OCI-M2 (cell line): ENCODE data around the gene TF.
"Not testable (repeated sequence)": the region's sequence is repeated elsewhere in the genome, so short reads cannot be mapped to it uniquely, and the experiment has no call there.

ENCODE experiments used
- DNase-seq: peaks from one replicate; lab custom pipeline; 2025; ENCODE audit not compliant: unreplicated experiment; lab: John Stamatoyannopoulos, UW

The TF gene

DNA sequence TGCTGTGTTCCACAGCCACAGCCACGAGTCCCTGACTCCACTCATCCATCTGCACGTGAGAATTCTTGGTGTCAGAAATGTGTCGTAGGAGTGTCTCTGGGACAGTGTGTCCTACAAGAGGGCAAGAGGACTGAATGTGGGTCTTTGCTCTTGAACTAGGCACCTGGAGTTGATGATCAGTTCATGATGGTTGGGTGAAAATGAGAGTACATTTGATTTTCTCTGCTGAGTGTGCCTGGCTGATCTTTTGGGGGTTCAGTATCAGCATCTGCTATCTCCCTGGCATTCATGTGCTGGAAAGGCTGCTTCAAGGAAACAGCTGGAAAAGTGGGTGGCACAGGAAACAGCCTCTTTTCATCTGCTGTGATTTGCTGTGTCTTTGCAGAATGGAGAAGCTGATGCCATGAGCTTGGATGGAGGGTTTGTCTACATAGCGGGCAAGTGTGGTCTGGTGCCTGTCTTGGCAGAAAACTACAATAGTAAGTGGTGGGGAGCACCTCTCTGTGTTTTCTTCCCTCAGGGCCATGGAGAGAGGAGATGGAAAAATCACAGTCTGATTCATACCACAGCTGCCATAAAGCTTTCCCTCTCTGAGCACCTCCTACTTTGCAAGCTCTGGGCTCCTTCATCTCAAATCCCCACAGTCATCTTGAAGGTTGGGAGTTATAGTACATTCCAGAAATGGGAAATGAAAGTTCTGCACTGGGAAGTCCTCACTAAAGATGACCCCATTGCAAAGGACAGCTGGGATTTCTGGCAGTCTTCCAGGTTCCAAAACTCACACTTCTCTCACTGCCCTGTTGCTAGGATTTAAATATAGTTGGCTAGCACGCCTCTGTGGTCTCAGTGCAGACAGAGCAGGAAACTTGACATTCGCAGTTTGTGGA is 17.8 kb downstream of the TF start:
- DNase-seq = no peak

DNA sequence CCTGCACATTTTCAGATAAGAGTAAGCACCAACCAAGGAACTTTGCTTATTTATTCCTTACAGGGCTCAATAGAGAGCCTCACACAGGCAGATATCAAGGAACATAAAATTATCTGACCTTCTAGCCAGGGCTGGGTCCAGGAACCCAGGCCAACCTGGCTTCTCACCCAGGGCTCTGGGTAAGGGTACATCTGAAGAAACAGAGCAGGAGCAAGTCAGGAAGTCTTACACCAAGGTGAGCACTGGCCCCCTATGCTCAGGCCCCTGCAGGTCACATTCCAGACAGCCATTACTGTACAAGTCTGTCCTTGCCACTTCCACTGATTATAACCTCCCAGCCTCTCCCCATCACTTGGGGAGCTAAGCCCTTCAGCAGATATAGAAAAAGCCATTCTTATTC is 19.1 kb downstream of the TF start:
- DNase-seq = no peak

DNA sequence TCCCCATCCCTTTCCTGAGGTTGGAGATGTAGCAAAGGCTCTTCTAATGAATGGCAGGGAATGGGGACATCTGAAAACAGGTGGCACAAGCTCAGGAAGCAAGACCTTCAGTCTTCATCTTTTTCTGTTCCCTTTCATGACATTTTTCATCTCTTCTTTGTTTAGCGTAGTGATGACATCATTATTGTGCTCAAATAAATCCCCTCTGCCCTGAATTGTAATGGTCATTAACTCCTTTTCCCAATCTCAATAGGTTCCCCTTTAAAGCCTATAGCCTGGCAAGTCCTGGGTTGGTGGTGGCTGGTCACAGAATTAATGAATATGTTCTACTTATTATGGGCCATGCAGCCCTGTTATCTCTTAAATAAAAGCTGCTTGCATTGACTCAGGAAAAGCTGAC is 21.4 kb downstream of the TF start:
- no peak for DNase-seq

DNA sequence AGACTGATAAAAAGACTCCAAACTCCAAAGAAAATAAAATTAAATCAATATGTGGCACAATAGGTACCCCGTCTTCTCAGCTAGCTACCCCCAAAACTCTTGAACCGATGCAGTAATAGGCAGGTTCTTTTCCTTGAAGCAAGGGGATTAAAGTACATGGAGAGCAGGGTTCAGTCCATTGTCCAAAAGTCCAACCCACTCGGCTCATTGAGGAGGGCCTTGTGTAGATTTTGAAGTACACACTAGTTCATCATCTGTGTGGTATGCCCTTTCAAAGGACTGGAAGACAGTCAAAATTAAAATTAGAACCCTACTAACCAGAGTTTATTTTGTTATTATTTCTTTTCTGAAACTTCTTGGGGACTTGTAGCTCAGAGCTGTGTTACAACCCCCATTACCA is 23.3 kb downstream of the TF start:
- no peak for DNase-seq

DNA sequence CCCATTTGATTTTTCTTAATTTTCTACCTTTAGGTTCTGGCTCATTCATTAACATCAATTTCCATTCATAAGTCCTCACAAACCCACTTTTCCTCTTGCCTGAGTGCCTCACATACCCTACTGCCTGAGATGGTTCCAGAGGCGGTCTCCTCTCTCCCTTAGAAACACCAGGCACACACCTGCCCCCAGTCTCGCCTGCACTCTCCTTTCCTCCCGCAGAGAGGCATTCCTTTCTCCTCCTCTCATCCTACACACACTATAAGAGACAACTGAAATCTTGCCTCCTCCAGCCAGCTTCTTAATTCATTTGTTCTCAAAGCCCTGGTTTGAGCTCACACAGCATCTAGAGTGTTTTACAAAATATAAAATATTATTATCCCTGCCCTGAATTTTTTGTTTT is 27.5 kb downstream of the TF start:
- no peak for DNase-seq

DNA sequence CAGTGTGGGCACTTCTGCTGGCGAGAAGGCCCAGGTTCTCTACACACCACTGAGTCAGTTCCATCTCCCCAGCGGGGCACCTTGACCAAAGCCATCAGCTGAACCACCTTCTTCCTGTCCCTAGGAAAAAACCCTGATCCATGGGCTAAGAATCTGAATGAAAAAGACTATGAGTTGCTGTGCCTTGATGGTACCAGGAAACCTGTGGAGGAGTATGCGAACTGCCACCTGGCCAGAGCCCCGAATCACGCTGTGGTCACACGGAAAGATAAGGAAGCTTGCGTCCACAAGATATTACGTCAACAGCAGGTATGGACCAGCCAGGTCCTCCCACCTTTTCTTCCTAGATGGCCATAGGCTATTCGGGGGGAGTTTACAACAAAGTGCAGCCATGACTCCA is 29.1 kb downstream of the TF start:
- DNase-seq = no peak

DNA sequence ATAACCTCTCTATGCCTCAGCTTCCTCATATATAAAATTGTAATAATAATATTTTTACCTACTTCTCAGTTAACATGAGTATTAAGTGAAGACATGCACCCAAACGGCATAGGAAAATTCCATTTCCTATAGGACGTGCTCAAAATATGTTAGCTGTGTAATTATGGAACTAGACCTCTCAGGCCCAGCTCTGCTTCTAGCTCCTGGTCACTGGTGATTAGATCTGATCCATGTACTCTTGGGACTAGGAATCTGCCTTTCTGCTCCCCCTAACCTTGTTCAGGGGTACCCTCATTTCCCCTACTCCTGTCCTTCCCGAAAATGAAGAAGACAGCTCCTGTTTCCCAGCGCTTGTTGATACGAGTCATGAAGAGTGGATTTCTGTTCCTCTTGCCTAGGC is 29.6 kb downstream of the TF start:
- no peak for DNase-seq

DNA sequence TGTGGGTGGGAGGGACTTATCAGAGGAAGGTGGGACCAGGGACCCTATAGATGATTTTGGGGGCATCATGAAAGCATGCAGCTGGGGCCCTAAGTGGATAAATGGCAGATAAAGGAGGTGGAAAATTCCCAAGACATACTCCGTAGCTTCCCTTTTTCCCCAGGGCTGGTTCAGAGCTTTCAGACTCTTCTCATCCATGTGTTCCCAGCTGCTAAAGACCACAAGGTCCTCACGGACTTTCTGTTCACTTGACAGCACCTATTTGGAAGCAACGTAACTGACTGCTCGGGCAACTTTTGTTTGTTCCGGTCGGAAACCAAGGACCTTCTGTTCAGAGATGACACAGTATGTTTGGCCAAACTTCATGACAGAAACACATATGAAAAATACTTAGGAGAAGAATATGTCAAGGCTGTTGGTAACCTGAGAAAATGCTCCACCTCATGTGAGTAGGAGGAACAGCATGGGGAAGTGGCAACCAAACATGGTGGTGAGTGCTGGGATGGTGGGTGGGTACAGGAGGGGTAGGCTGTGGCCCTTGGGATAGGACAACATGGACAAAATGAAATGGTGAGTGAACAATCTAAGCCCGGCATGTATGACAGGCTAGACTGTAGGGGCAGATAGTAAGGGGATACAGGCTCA is 30.7 kb downstream of the TF start:
- DNase-seq = no peak

DNA sequence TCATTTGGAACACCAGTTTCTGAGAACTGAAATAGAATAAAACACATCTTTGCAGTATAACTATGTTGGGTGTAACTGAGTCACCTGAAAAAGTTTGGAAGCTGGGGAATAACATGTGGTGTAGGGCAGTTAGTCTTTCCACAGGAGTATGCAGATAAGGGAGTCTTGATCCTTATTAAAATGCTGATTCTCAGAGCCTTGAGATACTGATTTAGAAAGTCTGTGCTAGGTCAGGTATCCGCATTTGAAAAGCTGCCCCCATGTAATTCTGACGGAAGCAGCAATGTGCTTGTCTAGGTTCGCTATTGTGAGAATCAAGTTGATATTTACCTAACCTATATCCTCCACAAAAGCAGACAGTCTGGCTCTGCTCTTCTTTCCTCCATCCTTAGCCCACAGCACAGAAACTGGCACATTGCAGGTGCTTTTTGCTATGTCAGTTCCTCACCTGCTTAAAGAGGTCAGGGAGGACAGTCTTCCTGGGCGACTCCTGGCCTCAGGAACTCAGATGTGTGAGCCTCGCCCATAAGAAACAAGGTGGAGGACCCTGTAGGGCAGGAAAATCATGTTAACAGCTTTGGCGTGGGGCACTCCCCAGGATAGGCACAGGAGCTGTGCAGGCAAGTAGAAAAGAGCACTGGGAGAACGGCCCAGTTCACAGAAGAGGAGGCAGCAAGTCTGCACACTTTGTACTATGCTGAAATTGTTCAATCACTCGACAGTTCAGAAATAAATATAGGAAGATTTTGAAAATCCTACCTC is 31.8 kb downstream of the TF start:
- DNase-seq = no peak

DNA sequence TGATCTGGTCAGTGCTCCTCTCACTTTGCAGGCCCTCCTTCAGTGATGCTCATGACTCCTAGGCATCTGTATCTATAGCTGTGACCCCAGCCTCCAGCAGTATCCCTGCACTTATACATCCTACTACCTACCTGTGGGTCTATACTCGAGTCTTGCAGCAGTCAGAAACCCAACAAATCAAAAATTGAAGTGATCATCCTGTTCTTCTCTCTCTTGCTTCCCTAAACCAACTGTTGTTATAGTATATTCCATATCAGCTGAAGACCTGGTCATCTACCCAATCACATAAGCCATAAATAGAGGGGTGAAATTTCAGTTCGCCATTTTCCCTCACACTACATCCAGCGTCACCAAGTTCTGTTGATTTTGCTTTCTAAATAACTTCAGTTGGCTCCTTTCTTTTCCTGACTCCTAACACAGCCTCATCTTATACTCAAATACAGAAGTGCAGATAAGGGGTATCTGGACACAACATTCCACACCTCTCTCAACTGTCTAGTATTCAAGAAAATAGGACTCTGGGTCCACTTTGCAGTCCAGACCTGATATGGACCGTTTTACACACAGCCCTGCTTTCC is 33.5 kb downstream of the TF start:
- no peak for DNase-seq

DNA sequence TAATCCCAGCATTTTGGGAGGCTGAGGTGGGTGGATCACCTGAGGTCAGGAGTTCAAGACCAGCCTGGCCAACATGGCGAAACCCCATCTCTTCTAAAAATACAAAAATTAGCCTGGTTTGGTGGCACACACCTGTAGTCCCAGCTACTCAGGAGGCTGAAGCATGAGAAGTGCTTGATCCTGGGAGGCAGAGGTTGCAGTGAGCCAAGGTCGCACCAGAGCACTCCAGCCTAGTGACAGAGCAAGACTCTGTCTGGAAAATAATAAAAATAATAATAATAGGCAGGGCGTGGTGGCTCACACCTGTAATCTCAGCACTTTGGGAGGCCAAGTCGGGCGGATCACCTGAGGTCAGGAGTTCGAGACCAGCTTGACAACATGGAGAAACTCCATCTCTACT is 34.6 kb downstream of the TF start:
- DNase-seq = not testable (repeated sequence)

DNA sequence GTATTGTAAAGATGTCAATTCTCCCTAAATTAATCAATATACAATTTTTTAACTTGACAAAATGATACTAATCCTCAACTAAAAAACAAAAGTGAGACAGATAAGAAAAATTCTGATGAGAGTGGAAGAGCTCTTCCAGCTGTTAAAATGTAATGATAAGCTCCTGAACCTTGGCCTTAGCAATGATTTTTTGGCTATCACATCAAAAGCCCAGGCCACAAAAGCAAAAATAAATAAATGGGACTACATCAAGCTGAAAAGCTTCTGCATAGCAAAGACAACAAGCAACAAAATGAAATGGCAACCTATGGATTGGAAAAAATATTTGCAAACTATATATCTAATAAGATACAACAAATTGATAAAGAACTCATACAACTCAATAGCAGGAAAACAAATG is 35.4 kb downstream of the TF start:
- DNase-seq = no peak

DNA sequence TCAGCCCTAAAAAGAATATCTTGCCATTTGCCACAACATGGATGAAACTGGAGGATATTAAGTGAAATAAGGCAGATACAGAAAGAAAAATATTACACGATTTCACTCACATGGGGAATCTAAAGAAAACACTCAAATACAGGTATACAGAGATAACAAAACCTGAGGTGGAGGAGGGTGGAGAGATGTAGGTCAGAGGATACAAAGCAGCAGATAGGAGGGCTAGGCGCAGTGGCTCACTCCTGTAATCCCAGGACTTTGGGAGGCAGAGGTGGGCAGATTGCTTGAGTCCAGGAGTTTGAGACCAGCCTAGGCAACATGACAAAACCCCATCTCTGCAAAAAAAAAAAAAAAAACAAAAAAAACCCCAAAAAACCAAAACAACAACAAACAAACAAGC is 36.3 kb downstream of the TF start:
- DNase-seq = no peak

DNA sequence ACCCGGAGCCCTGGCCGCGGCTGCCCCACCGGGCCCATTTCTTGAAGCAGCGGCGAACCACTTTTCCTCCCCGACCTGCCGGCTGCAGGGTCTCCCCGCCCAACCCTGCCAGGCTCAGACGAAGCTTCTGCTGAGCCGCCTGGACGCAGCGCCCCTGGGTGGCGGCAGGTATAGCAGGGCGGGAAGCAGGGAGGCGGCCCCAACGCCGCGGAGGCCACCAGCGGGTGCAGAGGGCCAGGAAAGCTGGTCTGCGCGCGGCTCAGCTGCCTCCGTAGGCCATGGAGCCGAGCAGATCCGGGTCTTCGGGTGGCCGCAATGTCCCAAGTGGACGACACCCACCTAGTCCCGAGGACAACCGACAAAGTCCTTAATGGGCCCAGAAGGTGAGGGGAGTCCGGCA is 37.6 kb downstream of the TF start:
- DNase-seq = no peak

DNA sequence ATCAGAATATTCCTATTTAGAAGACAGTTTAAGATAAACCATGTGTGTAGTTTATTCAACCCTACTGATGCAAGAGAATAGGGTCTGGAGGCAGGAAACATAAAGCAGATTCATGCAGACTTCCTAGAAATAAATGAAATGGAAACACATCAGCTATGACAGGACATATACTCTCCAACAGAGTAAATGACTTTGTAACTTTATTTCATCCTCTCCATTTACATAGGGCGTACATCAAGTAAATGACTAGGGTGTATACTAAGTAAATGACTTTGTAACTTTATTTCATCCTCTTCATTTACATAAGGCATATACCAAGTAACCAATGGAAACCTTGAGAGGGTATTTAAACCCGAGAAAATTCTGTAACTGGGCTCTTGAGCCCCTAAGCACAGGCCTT is 41.8 kb downstream of the TF start:
- no peak for DNase-seq

DNA sequence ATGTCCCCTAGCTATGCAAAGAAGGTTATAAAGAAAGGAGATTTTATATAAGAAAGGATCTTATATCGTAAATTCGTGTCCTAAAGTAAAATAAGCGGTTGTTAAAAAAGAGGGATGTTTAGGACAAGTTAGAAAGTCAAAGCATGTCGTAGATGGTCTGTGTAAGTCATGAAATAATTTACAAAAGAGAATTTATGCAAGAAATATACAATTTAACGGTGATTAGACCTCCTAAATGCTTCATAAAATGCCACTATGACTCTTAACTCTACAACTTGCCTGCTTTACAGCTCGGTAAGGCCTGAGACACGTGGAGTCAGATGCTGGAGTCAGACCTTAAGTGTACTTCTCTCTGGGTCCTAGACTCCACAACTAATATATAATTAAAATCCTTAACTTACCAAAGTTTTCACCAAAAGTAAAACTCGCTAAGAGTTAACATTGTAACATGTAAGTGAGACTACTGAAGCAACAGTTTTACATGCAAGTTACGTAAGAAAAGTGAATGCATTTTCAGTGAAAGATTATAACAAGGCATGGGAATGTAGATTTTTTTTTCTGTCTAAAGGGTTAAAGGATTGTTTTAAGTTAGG is 46.1 kb downstream of the TF start:
- no peak for DNase-seq

DNA sequence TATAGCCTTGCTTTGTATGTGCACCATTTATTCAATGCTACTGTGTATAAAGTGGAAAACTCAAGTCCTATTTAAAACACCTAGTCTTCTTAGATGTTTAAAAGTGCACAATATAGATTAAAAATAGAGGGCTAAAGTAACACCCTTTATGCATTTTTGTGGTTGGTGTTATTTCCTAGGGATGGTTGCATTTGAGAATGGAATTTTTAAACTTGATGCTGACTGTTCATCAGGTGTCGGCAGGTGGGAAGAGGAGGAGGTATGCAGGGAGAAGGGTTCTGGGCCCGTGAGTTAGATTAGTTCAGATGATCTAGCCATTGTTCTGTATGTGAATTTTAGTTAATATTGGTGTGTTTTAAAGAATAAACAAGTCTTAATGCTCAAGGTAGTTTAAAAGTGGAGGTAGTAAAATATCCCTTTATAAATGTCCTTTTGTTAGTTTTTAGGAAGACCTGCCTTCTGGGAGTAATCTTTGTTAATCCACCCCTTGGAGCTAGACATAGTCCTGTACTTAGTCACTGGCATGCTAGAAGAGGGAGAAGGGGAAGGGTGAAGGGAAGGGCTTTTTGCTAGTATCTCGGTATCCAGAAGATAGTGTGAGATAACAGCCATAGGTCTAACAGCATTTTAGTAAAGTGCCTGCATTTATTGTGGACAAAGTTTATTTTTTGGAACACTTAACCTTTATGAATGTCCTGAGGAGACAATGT is 51.4 kb downstream of the TF start:
- DNase-seq = no peak

DNA sequence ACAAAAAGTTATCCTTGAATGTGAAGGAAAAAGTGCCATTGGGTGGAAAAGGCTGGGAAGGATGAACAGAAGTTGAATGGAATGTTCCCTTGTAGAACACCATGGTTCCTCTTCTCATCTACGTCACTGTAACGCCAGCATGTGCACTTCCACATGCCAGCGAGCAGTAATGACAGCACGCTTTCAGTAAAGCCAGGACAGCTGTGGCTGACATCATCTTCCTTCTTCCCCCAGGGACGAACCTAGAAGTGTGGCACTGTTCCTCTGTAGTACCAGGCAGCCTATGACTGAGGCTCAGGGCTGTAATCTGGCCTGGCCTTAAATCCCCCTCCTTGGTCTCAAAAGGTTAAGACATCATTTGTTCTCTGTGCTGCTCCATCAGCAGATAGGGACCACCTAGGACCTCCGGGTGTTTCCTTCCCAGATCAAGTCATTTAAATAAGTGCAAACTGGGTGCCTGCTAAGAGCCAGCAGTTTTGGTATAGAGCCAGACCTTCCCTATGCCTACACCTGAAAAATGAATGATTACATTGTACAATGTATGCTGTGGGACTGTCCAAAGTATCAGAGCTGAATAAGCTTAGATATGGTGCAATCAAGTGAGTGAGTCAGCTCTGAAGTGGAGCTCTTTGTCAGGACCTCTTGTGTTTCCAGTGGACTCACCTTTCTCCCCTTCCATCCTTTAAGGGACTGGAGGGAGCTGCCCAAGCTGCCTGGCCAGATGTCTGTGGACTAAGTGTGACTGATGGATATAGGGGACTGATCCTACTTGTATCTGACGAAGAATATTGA is 53.8 kb downstream of the TF start:
- DNase-seq = no peak

DNA sequence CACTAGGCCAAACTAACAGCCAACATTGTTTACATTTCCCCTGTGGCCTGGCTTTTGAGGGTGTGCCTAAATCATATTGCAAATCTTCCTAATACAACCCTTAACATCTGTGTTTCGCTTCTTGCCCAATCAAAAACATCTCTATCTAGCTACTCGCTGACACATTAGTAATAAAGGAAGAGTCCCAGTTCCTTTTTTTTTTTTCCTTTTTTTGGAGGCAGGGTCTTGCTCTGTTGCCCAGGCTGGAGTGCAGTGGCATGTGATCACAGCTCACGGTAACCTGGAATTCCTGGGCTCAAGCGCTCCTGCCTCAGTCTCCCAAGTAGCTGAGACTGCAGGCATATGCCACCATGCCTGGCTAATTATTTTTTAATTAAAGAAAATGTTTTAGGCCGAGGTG is 57.3 kb downstream of the TF start:
- no peak for DNase-seq

DNA sequence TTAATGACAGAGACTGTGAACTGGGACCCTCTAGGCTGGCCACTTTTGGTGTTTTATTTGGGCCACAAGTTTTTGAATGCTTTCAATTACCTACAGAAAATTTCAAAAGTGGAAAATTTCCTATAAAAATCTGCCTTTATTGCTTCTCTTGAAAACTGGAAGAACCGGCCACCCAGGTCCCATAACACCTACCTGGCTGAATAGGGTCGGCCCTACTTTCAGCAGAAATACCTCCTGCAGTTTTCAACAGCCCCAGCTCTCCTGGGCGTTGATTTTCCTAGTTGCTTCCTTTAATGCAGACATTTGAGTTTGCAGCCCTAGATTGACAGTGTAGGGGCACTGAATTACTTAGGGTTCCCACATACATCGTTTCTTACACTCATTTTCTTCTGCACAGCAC is 58.7 kb downstream of the TF start:
- DNase-seq = no peak
